Stimulated activated CD4-positive, alpha-beta T cell treated with anti-CD3 and anti-CD28 coated beads, Interleukin-2, amount 100 ng/mL, for 24 hours (primary cell): ENCODE results near the gene CELSR1.
A peak's percentile ranks its signal among the peaks of the same experiment; 100 is the strongest.

ENCODE experiments used
- DNase-seq, 2 donors: peaks; one replicate each; pipeline ENCODE4 v3.0.0-alpha.2; 2020

The CELSR1 gene

DNA sequence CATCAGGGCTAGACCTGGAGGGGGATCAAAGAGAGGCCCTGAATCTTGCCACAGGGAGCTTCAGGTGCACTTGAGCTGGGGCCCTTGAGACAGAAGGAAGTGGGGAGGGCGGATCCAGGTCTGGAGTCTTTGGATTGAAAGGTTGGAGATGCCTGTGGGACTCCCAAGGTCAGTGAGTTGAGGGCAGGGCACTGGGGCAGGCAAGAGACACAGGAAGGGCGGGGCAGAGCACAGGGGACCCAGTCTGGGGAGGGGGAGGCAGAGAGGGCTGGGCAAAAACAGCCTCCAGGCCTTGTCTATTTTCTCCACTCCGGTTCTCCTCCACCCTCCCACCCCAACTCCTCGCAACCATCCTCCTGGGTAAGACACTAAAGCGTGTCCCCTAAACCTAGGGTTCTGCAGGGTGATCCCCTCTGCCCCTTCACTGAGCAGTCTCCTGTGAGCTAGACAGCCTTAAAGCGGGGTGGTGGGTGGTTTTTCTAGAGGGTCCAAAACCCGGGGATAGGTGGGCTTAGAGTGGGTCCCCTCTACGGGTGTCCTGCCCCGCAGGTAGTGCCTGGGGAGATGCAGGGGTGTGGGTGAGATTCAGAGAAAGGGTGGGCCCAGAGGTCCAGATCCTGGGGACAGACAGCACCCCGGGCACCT, 38.6 kb upstream of the CELSR1 start:
- no peak for DNase-seq

DNA sequence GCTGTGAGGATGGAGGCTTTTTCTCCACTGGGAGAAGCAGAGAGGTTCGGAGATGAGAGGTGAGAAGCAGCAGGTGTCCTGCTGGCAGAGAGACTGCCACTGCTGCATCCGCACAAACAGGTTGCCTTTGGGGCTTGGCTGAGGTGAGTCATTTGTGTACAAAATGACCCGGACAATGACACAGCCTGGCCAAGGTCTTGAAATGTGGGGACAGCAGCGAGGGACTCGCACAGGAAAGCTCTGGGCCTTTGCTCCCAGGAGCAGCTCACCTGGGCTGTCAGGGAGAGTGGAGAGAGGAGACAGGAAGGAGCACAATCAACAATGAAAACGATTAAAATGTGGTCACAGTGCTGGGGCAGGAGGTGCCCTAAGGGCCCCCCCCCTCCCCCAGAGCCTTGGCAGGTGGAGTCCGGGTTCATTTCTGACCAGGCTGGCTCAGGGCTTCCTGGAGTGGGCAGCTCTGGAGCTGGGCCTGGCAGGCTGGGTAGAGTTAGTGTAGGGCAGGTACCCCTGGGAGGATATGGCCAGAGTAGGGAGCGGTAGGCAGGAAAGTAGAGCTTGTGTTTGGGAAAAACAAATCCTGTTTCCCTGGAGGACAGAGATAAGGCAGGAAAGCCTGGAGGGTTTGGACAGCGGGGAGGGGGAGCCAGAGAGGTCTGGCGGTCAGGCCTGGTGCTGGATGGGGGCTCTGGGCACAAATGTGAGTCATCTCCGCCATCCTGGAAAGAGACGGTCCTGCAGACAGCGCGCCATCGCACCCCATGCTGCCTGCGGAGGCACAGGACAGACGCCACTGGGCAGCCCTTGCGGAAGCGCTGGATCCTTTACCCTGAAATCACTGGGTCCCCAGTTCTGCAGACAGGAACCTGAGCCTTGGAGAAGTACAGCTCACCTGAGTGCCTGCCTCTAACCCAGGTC, 37.8 kb upstream of the CELSR1 start:
- no peak for DNase-seq

DNA sequence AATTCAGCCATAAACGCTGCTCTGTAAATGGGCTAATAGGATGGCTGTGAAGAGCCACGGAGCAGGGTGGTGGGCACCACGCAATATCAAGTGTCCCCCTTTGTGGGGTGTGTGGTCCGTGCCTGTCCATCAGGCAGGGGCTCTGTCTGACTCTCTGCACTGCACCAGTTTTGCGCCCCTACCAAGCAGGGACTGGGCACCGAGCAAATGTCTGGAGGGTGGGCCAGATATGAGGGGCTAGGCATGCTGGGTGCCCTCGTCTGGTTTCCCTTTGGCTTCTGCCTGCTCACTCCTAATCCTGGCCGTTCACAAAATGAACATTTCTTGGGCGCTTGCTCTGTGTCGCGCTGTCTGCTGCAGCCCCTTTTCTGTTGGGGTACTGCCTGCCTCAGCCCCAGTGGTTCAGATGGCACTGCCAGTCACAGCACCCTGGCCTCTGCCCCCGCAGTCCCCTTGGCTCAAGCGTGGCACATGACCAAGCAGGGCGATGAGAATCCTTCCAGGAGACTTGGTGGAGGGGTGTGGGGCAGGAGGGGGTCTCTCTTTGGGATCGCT, 37.1 kb upstream of the CELSR1 start:
- DNase-seq, result no peak

DNA sequence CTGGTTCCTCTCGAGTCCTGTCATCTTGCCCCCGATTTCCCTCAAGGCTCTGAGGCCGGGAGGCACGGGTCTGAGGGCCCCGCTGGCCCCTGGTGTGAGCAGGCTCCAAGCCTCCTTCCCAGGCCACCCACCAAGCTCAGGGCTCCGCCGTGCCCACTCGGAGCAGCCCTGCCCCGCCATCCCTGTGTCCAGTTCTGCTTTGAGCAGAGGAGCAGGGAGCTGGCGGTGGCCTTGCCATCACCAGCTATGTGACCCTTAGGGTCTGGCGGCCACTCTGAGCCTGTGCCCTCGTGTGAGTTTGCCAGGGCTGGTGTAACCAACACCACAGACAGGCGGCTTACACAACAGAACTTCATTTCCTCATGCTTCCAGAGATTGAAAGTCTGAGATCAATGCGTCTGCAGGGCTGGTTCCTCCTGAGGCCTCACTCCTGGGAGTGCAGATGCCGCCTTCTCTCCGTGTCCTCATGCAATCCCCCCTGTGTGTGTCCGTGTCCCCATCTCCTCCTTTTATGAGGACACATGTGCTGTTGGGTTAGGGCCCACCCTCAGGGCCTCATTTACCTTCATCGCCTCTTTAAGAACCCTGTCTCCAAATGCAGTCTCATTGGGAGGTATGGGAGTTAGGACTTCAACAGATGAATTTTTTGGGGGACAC, 36.5 kb upstream of the CELSR1 start:
- DNase-seq, result no peak

DNA sequence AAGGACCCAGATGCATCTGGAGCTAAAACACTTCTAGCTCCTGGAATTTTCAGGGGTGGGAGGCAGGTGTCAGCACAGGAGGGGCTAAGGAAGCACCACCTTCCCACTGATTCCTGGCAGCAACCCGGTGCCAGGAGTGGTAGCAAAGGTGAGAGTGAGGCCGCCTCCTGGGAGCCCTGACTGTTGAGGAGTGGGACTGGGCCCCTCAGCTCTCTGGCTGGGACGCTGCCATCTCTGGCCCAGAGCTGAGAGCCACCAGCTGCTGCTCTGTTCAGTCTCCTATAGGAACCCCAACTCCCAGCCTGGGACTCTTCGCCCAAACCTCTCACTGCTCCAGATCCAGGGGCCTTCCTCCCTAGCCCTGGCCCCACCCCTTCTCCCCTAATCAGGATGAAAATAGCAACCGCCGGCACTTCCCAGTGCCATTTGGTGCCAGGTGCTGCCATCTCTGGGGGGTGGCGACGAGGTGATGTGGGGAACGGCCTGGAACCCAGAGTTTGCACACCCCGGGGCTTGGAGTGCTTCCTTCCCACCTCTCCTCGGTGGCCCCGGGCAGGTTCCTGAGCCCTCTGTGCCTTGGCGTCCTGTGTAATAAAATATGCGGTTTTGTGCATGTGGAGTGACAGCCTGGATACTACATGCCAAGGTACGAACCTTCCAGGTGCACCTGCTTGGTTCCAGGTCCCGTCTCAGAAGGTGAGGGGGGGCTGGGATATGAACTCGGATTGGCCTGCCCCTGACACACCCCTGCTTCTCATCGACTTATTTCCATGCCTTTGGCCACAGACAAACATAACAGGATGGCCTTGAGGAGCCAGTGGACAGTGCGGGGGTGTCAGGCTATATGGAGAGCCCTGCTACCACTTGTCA, 35.7 kb upstream of the CELSR1 start:
- no peak for DNase-seq

DNA sequence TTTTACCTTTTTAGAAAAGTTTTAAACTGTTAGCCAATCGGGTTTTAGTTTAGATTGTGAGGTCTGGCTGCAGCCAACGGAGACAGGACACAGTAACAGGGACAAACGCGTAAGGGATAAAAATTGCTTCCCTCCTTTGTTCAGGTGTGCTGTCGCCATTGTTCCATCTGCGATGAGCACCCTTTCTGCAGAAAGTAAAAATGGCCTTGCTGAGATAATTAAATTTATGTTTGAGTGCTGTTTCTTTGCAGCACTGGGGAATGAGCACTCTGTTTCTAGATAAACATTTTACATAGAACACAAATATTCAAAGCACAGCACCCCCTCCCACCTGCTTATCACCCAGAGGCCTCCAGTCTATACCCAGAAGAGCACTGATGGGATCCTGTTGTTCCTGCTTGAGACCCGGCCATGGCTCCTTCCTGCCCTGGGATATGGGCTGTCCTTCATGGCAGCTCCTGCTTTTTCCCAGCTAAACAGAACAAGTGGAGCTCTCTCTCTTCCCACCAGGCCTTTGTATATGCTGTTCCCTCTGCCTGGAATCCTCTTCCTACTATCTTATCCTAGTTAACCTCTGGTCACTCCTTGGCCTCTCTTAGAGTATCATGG, 34.3 kb upstream of the CELSR1 start:
- DNase-seq, result no peak

DNA sequence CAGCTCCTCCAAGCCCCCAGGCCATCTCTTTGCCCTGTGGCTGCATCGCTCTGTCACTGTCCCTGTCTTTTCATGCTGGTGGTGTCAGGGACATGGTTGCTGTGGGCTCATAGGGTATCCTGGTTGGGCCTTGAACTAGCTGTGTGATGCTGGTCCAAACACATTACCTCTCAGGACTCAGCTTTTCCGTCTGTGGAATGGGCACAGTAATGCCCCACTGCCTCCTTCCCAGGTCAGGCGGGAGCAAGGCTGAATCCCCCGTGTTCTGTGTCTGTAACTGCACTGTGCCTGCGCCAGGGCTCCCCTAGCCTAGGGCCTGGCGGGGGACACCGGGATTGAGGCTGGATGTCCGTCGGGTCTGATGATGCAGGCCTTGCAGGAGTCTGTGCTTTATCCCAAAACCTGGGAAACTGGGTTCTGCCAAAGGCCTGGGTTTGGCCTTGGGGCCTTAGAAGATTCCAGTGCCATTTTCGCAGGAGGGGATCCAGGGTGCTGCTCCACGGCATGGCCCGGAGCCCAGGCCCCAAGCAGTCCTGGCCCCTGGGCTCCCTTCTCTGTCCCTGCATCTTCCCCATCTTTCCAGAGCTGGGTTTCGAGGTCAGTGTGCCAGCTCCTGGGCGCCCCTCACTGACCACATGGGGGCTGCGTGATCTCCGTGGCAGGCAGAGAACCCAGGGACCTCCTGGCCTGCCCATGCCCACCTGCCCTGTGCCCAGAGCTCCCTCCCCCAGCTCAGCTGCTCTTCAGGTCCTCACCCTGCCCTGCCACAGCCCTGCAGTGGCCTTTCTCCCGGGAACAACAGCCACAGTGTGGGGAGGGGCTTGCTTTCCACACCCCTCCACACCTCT, 32.7 kb upstream of the CELSR1 start:
- DNase-seq, result no peak

DNA sequence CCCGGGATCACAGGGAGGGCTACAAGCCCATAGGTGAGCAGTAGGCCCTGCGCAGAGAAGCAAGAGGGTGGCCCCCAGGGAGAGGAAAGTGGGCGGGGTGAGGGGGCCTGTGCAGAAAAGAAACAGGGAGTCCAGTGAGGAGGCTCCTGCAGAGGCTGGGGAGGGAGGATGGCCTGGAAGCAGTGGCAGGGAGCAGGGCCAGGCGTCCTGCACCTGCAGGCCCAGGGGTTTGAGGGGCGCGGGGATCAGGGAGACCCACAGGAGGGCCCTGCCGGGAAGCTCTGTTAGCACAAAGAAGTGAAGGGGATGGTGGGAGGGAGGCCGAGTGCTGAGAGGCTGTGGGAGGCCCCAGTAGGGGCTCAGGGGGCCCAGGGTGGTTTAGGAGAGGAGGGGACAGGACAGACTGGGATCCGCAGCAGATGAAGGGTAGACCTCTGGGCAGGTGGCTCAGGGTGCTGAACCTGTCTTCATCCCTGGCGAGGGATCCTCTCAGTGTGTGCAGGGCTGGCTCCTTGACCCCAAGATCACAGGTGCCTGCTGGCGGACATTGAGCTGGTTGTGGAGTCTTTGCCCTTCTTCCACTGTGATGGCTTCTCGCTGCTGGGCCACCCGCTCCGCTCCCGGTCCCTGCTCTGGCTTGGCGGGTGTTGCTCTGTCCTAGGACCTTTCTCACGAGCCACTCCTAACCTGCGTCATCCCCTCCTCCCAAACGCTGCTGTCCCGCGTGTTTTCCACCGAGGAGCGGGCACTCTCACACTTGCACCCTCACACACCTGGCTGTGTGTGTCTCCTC, 31.8 kb upstream of the CELSR1 start:
- DNase-seq, result no peak

DNA sequence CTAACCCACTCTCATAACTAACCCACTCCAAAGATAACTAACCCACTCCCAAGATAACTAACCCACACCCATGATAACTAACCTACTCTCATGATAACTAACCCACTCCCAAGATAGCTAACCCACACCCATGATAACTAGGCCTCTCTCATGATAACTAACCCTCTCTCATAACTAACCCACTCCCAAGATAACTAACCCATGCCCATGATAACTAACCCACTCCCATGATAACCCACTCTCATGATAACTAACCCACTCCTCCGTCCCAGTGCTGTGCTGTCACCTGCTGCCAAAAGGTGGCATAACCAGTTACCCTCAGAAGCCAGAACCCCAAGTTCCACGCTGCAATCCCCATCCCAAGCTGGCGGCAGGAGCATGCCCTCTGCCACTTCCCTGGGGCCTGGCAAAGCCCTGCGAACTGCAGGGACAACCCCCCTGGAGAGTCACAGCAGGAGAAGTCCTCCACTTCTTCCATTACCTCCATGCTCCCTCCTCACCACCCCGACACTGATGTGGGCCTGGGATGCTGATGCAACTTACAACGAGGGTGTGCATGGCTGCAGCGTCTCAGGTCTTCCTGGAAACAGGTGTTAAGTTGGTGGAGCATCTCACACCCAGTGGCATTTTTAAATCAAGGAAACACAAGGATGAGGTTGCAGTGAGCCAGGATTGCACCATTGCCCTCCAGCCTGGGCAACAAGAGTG, 30.8 kb upstream of the CELSR1 start:
- no peak for DNase-seq

DNA sequence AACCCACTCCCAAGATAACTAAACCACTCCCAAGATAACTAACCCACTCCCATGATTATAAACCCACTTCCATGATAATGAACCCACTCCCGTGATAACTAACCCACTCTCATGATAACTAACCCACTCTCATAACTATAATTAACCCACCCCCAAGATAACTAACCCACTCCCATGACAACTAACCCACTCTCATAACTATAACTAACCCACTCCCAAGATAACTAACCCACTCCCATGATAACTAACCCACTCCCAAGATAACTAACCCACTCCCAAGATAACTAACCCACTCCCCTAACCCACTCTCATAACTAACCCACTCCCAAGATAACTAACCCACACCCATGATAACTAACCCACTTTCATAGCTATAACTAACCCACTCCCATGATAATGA, 30.1 kb upstream of the CELSR1 start:
- no peak for DNase-seq

DNA sequence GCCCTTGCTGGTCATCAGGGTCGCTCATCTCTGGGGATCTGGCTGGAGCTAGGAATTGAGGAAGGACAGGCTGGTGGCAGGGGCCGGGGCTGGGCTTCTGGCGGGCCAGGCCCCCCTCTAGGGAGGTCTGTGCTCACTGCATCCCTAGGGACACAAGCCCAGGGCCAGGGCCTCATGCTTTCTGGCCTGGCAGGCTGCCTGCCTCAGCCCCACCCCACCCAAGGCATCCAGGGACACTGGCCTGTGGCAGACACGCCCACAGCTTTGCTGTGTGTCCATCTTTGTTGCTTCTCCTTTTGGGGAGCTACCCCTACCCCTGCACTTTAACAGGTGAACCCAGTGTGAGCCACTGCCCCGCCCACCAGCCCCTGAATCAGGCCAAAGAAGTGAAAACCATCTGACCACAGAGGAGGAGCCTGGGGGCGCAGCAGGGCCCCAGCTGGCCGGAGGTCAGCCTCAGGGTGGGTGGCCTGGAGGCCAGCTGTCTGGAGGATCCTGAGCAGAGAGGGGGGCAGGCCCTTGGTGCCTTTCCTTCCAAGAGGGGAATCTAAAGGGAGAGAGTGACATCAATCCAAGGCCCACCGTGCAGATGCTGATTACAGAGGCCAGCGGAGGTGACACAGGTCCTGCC, 26.8 kb upstream of the CELSR1 start:
- no peak for DNase-seq

DNA sequence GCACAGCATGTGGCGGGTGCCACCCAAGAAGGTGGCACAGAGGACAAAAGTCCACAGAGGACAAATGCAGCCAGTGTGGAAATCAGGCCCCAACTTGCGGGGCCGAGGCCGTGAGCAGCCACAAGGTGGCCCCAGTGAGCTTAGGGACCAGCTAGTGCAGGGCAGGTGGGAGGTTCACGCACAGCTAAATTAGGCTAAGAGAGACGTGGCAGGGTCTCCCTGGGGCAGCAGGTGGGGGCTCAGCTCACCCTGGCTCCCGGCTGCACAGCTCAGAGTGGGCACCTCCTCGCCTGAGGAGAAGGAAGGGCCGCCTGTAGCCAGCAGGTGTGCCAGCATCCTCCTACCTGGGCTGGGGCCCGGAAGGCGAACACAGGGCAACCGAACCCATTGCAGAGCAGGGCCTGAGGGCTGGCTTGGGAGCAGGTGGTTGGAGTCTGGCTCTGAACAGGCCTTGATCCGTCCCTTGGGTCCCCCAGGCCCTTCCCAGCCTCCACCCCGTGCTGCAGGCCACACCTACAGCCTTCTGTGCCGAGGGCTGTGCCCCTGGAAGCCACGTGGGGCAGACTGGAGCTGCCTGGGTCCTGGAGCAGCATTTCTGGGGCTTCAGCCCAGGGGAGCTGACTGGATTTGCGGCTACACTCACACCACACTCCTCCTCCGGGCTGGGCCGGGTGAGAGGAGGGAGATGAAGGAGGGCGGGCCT, 26.1 kb upstream of the CELSR1 start:
- peak; percentile 86 to 89 for DNase-seq

DNA sequence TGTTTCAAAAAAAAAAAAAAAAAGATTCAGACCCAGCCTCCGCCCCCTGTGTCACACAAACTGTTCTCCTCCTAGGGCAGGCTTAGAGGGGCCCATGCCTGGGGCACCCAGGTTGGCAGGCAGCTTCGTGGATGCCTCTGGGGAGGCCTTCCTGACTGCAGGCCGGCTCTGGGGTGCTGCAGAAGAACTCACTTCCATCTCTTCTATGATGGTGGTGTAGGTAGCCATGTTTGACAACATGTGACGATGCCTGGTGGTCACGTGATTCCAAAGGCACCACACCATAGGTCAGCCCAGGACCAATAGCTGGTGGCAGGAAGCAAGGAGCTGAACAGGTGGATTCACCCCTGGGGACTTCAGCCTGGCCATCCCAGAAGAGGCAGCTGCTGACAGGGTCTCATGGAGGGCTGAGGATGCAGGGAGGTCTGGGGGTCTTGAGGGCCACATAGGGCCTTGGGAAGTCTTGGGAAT, 24.1 kb upstream of the CELSR1 start:
- DNase-seq, result peak in 1 of 2 donors; percentile 28

DNA sequence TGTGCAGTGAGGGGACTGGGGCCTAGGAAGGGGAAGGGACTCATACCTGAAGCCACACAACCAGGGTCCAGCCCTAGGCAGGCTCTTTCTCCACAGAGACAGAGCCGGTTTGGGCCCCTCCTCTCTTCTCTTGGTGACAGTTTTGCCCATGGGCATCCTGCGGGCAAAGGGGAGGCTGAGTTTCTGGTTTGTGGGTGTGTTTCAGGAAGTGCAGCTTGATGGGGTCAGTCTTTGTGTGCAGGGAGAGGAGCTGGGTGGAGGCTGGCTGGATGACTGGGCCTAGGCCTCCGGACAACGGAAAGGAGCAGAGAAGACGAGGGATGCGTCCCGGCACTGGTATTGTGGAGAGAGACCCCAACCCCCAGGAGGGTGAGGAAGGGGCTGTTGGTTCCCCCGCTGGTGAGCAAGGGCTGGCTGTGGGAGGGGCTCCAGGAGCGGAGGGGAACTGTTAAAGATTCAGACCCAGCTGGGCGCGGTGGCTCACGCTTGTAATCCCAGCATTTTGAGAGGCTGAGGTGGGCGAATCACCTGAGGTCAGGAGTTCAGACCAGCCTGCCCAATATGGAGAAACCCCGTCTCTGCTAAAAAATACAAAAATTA, 23.4 kb upstream of the CELSR1 start:
- no peak for DNase-seq

DNA sequence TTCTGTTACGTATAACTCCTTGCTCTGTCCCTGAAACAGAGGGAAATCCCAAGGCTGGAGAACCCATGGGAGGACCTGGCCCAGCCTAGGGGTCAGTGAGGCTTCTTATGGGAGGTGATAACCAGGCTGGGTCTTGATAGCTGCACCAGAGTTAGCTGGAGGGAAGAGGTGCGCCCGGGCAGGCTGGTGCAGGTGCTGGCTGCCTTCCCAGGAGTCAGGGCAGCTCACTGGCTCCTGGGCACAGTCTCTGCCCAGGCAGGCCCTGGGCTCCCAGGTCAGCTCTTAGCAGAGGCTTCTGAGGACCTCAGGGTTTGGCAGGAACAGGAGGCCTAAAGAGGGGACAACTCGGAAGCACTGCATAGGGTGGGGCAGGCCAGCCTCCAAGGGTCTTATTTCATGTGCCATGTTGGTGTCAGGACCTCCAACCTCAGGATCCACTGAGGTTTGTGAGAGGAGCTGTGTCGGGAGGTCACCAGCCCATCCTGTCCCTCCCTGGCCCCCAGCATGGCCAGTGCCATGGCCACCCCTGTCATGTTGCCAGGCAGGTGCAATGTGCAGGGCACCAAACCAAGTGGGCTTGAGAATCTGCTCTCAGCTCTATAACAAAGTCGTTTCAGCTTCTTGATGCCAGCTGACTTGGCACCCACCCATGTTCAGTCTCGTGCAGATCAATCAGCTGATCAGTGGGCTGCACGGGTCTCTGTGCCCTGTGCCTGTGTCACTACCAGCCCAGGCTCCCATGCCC, 20.5 kb upstream of the CELSR1 start:
- no peak for DNase-seq

DNA sequence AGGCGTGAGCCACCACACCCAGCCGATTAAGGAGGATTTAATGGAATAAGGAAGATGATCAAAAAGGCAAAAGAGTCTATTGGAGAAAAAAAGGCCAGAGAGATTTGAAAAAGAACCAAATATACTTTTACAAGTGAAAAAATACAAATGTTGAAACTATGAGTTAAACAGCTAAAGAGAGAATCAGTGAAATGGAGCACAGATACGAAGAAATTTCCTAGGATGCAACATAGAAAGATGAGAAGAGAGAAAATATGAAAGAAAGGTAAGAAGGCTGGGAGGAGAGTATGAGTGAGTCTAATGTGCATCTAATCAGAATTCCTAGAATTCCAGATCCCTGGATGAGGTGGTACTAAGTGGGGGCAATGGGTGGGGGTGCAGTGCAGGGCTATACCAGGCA, 19.4 kb upstream of the CELSR1 start:
- no peak for DNase-seq

DNA sequence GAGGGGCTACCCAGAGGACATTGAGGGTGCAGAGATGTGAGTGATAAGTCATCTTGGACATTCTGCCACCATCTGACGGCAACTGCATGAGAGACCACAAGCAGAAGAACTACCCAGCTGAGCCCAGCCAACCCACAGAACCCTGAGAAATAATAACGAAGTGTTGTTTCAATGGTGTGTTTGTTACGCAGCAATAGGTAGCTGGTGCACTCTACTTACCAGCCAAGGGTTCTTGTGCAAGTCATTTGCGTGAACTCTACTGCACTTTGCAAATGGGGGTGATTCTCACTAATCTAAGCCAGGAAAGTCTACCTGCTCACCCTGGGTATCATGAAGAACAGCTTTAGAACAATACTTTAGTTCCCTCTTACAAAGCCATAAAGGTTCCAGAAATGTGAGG, 15.8 kb upstream of the CELSR1 start:
- no peak for DNase-seq
